Neural progenitor cell (in vitro differentiated cells): ENCODE measurements around the gene LRP2.

Experiments used
- CTCF ChIP-seq: fragments of 200-600 bp; sonication (generic); IDR thresholded peaks from 2 replicates; pipeline ENCODE4 v1.5.1; 2017; ENCODE audit warnings: antibody characterized with exemption, mild to moderate bottlenecking
- EZH2phosphoT487 ChIP-seq: fragments of 200-600 bp; sonication (generic); IDR thresholded peaks from 2 replicates; pipeline ENCODE4 v1.6.1; 2017; ENCODE audit warnings: antibody characterized with exemption

GRCh38 chr2:169349535-169349934, 12.8 kb downstream of the LRP2 start:
- TF ChIP-seq CTCF (no peak), EZH2phosphoT487 (no peak)
